ENCODE results near the gene TANC1.

DNA sequence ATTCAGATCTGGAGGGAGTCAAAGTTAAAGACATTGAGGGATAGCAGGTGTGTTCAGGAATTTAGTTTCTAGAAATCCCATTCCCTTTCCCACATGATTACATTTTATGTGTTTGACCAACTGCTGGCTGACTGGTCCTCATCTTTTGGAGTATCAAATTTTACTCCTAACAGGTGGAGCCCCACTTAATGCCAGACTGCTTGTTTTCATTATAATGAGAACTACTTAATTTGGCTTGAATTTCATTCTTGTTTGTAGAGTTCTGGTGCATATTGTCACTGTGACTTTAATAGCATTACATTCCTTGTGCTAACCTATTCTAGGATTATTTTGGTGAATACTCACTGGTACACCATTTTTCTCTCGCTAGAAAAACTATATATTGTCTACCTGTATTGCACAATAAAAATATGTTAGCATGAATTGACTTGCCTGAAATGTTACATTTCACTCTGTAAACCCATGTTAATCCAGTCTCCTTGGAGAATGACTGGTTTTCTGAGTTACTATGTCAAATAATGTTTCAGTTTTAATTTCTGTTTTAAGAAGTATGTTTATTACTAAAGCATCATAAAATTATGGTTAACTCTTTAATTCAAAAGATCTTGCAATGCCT lies 98.2 kb downstream of the TANC1 start:
- TF ChIP-seq, protein P1, sequence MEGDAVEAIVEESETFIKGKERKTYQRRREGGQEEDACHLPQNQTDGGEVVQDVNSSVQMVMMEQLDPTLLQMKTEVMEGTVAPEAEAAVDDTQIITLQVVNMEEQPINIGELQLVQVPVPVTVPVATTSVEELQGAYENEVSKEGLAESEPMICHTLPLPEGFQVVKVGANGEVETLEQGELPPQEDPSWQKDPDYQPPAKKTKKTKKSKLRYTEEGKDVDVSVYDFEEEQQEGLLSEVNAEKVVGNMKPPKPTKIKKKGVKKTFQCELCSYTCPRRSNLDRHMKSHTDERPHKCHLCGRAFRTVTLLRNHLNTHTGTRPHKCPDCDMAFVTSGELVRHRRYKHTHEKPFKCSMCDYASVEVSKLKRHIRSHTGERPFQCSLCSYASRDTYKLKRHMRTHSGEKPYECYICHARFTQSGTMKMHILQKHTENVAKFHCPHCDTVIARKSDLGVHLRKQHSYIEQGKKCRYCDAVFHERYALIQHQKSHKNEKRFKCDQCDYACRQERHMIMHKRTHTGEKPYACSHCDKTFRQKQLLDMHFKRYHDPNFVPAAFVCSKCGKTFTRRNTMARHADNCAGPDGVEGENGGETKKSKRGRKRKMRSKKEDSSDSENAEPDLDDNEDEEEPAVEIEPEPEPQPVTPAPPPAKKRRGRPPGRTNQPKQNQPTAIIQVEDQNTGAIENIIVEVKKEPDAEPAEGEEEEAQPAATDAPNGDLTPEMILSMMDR (IDR thresholded peaks at IDR 0.05), result no peak
- no peak for TF ChIP-seq POLR2A (IDR thresholded peaks at IDR 0.05)
